T follicular helper cell (primary cell): Measurements from ENCODE around the gene KRT37.

Source experiments
- DNase-seq: peaks from one replicate; pipeline ENCODE4 v3.0.0-alpha.2; 2020; ENCODE audit warnings: low read depth
- total RNA-seq, 2 experiments: gene quantifications; one replicate each; lab custom pipeline; 2026; lab: John Stamatoyannopoulos, UW

The KRT37 gene
- total RNA-seq, result 0 to 0.06 reads per million in 2 experiments

DNA sequence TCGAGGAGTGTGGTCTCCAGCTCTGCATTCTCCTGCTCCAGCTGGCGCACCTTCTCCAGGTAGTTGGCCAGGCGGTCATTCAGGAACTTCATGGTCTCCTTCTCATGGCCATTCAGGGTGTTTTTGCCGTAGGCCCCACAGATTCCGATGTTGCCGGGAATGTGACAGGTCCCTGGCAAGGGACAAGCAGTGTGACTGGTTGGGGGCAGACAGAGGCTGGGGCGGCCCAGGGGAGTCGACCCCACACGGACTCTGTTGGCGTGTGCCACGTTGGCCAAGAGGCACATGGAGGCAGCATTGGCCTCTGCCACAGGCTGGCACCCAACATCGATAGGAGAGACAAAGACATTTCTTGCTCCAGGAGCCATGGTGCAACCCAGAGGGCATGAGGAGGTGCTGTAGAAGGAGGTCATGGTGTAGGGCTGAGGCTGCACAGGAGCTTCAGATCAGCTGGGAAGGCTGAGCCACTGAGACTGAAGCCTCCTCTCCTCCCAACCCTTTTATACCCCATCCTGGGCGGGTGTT, at the start of gene KRT37:
KRT37 (minus strand) TSS at position 475 of the 525 bp plus-strand sequence; CDS start at position 413, 62 bp downstream.
- DNase-seq, result no peak

DNA sequence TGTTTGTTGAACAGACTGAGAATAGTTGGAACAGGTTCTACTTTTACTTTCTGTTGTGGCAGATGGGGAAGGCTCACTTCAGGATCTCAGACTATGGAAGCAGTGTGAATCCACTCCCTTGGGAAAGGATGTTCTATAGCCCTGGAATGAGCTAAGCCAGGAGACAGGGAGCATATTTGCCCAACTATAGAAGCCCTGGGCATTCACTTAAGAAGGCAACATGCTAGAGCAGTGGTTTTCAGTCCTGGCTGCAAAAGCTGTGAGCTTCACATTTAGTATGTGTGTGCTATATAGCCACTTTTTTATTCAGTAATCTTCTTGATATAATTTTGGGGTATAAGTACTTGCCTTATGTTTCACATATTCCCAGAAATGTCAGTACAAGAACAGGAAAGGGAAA, 44.0 kb upstream of the KRT37 start:
- DNase-seq, result no peak

DNA sequence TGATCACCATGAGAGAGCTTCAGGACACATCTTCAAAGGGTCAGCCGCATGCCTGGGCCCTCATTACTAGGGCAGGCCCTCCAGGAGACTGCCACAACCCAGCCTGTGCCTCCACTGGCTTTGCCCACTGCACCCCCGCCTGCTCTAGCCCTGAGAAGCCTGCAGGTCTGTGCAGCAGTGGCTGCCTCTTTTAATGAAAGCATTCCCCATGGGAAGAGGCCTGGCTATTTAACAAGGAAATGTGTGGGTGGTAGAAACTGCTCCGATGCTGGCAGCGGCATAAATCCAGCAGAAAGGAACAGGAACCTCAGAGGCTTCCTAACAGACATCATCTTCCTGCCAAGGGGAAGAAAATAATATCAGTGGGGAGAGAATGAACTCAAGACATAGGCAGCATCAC, 43.2 kb upstream of the KRT37 start:
- DNase-seq, result no peak

DNA sequence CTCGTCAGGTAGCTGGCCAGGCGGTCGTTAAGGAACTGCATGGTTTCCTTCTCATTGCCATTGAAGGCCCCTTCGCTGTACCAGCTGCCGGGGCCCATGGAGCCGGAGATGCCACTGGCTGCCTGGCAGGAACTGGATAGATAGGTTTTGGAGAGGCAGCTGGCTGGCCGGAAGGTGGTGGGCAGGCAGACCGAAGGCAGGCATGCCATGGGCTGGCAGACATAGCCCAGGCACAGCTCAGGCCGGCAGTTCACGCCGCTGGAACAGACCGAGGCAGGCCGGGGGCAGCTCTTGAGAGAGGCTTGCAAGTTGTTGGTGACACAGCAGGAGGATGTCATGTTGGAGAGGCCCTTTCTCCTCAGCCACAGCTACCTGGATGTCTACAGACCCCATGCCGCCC, 42.6 kb upstream of the KRT37 start, which contains the start of gene KRT32:
KRT32 (minus strand) TSS at position 399 of the 400 bp plus-strand sequence; CDS start at position 338, 61 bp downstream.
- DNase-seq, result no peak

DNA sequence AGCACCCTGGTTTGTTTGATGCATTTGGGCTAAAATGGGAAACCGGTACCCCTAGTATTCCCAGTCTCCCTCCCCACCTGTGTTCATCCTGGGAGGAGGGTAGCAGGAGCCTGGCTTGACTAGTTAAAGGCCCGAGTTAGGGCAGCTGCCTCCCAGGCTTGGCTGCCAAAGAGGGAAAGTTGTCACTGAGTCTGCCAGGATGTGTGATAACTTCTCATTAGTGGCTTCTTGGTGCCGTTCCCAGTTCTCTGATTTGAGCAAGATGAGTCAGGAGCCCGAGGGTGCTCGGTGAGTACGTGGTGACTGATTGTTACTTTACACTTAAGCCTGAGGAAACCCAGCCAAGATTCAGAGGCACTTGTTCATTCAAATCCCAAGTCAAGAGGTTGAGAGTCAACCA, 40.3 kb upstream of the KRT37 start:
- DNase-seq, result no peak

DNA sequence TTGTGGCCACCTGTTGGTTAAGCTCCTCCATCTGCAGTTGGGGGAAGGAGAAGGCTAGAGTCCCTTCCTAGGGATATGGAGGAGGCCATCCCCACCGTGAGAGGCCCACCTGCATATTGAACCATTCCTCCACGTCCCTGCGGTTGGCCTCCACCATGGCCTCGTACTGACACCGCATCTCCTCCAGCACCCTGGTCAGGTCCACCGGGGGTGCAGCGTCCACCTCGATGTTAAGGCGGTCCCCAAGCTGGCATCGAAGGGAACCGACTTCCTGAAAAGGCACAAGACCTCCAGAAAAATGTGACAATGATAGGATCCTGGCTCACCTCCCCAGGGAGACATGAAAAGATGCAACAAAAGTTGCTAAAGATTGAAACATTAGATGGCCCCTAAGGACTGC, 39.8 kb upstream of the KRT37 start:
- DNase-seq, result no peak

DNA sequence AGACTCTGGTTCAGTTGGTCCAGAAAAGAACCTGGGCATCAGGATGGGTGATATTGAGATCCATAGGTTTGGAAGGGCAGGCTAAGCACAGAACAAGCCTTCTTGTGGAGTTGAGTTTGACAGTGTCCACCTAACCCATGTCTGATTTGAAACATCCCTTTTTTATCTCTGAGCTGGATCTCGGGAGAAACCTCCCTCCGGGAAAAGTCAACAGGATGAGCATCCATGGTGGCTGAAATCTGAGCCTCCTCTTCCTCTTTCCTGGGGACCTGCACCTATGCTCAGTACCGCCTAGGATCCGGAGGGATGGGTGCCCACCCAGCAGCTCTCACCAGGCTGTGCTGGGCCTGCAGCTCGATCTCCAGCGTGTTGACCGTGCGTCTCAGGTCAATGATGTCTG, 39.4 kb upstream of the KRT37 start:
- no peak for DNase-seq

GRCh38 chr17:41462705-41463104, 38.3 kb upstream of the KRT37 start:
- no peak for DNase-seq

GRCh38 chr17:41457676-41458075, 33.3 kb upstream of the KRT37 start:
- DNase-seq, result no peak

DNA sequence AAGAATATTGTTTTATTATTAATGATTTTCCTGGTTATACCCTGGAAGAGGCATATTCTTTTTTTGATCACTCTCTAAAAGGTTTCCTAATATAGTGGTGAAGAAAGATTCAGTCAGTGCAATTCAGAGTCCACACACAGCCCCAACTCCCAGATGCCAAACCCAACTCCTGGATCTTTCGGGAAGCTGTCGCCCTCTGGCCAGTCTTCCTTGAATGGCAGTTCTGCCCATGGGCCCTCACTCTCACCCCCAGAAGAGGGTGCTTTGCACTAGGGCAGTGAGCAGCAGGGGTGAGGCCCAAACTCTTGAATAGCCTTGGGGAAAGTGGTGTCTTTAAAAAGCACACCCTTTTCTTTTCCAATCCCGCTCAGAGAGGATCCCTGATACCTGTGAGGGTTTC, 31.8 kb upstream of the KRT37 start:
- no peak for DNase-seq

- DNase-seq, result no peak
Observed at GRCh38 chr17:41455236-41455635, 30.9 kb upstream of the KRT37 start.

GRCh38 chr17:41453066-41453465, 28.7 kb upstream of the KRT37 start:
- no peak for DNase-seq

- no peak for DNase-seq
Observed at GRCh38 chr17:41452281-41452680, 27.9 kb upstream of the KRT37 start.

DNA sequence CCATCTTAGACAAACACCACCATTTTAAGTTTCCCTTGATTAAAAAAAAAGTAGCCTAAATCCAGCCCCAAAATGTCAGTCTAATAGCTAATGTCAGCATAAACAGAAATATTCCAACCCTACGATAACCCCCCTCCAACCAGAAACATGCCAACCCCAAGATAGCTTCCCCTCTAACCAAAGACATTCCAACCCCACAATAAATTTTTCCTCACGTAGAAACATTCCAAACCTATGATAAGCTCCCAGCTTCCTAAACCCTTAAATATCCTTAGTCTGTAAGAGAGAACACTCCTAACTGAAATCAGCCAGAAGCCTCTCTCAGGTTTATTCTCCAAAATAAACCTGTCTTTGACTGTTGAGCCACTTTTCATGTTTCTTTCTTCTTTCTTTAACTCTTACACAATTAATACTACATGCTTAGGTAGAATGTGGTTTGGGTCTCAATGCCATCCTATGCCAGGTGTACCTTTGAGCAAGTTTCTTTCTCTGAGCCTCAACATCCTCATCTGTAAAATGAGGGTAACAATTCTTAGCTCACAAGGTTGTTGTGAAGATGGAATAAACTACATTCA, 26.9 kb upstream of the KRT37 start:
- DNase-seq, result no peak

DNA sequence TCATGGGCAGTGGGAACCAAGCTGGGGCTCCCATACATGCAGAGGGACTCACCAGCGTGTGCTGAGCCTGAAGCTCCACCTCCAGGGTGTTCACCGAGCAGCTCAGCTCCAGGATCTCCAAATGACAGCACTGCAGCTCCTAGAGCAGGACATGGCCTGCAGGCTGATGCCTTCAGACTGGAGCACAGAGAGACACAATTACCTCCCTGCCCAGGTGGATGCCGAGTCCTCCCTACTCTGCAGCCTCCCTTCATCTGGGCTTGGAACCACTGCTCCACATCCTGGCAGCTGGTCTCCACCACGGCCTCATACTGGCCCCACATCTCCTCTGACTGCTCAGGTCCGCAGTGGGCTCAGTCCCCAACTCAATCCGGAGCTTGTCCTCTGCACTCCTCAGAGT, 24.6 kb upstream of the KRT37 start:
- DNase-seq, result no peak

DNA sequence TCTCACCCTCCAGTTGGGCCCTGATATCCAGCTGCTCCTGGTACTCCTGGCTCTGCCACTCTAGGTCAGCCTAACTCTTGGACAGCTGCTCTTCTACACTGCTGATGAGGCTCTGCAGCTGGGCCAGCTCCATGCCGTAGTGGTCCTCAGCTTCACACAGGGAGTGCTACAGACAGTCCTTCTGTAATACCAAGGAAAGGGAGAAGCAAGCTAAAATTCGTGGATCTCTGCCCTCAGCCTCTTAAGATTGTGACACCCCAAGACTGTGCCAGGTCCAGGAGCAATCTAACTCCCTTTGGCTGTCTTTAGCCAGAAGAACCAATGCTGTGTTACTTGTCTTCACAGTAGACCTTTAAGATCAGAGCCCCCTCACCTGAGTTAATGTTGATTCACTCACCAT, 24.1 kb upstream of the KRT37 start:
- no peak for DNase-seq

GRCh38 chr17:41446806-41447205, 22.4 kb upstream of the KRT37 start:
- DNase-seq, result no peak

DNA sequence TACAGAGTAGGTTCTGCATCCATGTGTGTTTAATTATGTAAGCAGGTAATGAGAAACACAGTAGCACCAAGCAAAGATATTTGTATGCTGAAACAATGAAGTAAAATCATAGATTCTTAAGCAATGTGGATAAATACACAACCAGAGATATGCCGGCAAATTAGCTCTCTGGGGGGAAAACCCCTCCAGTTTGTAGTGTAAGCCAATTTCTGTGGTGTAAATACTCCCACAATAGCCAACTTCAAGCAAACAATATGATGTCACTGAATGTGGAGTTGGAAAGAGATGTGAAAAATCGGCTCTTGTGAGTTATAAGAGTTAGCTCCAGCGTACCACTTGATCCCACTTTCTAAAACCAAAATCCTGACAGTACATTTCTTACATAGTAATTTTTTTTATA, 20.3 kb upstream of the KRT37 start:
- DNase-seq, result no peak

DNA sequence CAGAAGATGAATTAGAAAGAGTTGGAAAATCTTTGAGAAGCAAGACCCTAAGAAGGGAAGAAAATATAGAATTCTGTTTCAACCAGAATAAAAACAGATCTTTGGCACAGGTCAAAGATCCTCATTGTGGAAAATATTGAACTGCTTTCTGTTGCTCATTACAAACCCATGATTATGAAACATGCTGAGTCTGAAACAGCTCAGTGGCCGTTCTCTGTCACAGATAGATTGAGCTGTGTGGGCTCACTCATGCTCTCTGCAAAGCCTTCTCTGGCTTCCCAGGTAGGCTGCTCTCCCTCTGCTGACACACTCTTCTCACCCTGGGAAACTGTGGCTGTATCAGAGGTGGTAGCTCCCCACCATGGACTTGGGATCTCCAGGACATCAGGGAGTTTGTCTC, 19.8 kb upstream of the KRT37 start:
- DNase-seq, result no peak

DNA sequence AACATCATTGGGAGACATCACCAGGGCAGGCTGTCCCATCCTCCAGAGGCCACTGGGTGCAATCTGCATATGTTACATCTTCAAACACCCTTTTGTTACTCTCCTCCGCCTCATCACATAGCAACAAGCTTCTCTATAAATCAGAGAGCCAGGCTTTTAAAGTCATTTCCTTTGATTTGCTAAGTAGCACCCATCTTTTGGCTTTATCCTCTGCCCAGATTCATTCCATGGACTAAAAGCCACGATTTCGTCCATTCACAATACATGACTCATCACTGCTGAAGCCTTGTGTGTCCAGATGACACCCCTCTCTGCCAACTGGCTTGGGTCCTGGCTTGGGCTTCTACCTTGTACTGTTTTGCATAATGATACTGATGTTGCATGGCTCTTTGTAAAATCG, 18.4 kb upstream of the KRT37 start:
- no peak for DNase-seq

GRCh38 chr17:41440531-41441033, 16.2 kb upstream of the KRT37 start, which contains the start of gene KRT38:
Gene KRT38, minus strand, starts transcription at chr17:41440983. Its CDS starts 62 bp downstream, at chr17:41440921.
- no peak for DNase-seq

DNA sequence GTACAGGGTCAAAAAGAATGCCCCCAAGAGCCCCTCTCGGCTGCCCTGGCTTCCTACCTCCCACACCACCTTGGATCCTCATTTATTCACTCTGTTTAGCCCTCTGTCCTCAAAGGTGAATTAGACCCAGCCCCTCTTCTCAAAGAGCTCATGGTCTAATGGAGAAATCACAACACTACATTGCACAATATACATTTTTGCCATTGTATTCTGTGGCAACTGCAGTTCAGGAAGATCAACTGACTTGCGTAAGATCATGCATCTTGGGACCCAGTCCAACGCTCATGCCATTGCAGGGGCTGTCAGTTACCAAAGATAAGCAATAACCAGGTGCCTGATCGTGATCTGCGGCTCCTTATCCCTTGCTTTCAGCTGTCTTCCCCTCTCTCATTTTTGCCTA, 15.0 kb upstream of the KRT37 start:
- DNase-seq, result no peak

GRCh38 chr17:41437769-41438168, 13.4 kb upstream of the KRT37 start:
- no peak for DNase-seq

GRCh38 chr17:41437254-41437653, 12.9 kb upstream of the KRT37 start:
- DNase-seq, result no peak
